HG03135 (cell line): Measurements from ENCODE around the gene PECR.
"Not testable (repeated sequence)": the region's sequence is repeated elsewhere in the genome, so short reads cannot be mapped to it uniquely, and the experiment has no call there.

ENCODE experiments used
- ATAC-seq: cut with Tn5 transposase; IDR thresholded peaks from one replicate; pipeline ENCODE4 v1.9.1; 2021; ENCODE audit warnings: mild to moderate bottlenecking, moderate library complexity; ENCODE audit not compliant: unreplicated experiment

Gene PECR

GRCh38 chr2:216107320-216107719 is 25.7 kb upstream of the PECR start:
- no peak for ATAC-seq

- no peak for ATAC-seq
These were observed 23.1 kb upstream of the PECR start for GRCh38 chr2:216104691-216105090.

GRCh38 chr2:216103213-216103612 is 21.6 kb upstream of the PECR start:
- no peak for ATAC-seq

GRCh38 chr2:216101109-216101508 is 19.5 kb upstream of the PECR start:
- ATAC-seq = no peak

GRCh38 chr2:216098421-216099334 is 17.1 kb upstream of the PECR start:
- ATAC-seq = no peak

- ATAC-seq = no peak
These were observed 13.1 kb upstream of the PECR start for GRCh38 chr2:216094701-216095100.

GRCh38 chr2:216092646-216093045 is 11.0 kb upstream of the PECR start:
- ATAC-seq = no peak

GRCh38 chr2:216090369-216090786 is 8.8 kb upstream of the PECR start:
- no peak for ATAC-seq

GRCh38 chr2:216086207-216086893 is 4.7 kb upstream of the PECR start:
- ATAC-seq = no peak

- no peak for ATAC-seq
These were observed 2.9 kb upstream of the PECR start for GRCh38 chr2:216084547-216084946.

GRCh38 chr2:216083464-216084281 is 2.1 kb upstream of the PECR start:
- ATAC-seq = no peak

- ATAC-seq = no peak
These were observed 1.2 kb upstream of the PECR start for GRCh38 chr2:216082805-216083204.

GRCh38 chr2:216082117-216082711 is 605 bp upstream of the PECR start:
- ATAC-seq = peak; percentile 23

- ATAC-seq = no peak
These were observed 597 bp downstream of the PECR start for GRCh38 chr2:216081012-216081411.

GRCh38 chr2:216080048-216080447 is 1.6 kb downstream of the PECR start:
- ATAC-seq = not testable (repeated sequence)

GRCh38 chr2:216078776-216079175 is 2.8 kb downstream of the PECR start:
- no peak for ATAC-seq

GRCh38 chr2:216075510-216076485 is 5.8 kb downstream of the PECR start:
- no peak for ATAC-seq

- ATAC-seq = no peak
These were observed 6.8 kb downstream of the PECR start for GRCh38 chr2:216074794-216075193.

- ATAC-seq = no peak
These were observed 7.2 kb downstream of the PECR start for GRCh38 chr2:216074380-216074779.

- no peak for ATAC-seq
These were observed 7.8 kb downstream of the PECR start for GRCh38 chr2:216073773-216074172.
